Lung (tissue), 12 donors: ENCODE results near the gene FTCD. TPM values are rescaled to one million over a fixed set of nuclear protein-coding genes. Genes with fewer than 3 reads are reported as not detected.
A peak's percentile ranks its signal among the peaks of the same experiment; 100 is the strongest.

ENCODE experiments used
- ATAC-seq: fragments of 200-7000 bp; cut with Tn5 transposase; one replicate; pipeline ENCODE4 v1.9.1; 2020; ENCODE audit warnings: moderate number of reproducible peaks; ENCODE audit not compliant: insufficient read depth, low FRiP score
- DNase-seq, 3 donors: peaks; one replicate each; pipeline ENCODE4 v3.0.0-alpha.2; 2013 to 2017
- H3K27ac ChIP-seq, 2 donors: one replicate each; pipeline ENCODE4 v1.5.1; 2013; ENCODE audit warnings: mild to moderate bottlenecking in 2 of 2, moderate library complexity in 2 of 2, control low read depth in 1 of 2, inconsistent platforms in 1 of 2, low read depth in 1 of 2, low read length in 1 of 2
- H3K27me3 ChIP-seq, 3 donors: one replicate each; pipeline ENCODE4 v1.5.1; 2013; ENCODE audit warnings: low read length in 2 of 3; ENCODE audit not compliant: control insufficient read depth in 3 of 3, insufficient read depth in 3 of 3
- H3K36me3 ChIP-seq, 4 donors: one replicate each; pipeline ENCODE4 v1.5.1; 2013; ENCODE audit warnings: low read length in 4 of 4, mild to moderate bottlenecking in 1 of 4, moderate library complexity in 1 of 4; ENCODE audit not compliant: control insufficient read depth in 4 of 4, insufficient read depth in 4 of 4
- H3K4me1 ChIP-seq, 5 donors: one replicate each; pipeline ENCODE4 v1.5.1; 2013; ENCODE audit warnings: low read length in 5 of 5, mild to moderate bottlenecking in 2 of 5, moderate library complexity in 1 of 5; ENCODE audit not compliant: control insufficient read depth in 5 of 5, insufficient read depth in 5 of 5
- H3K4me3 ChIP-seq: one replicate; pipeline ENCODE4 v1.5.1; 2013; ENCODE audit warnings: mild to moderate bottlenecking, control low read depth, moderate library complexity
- H3K9ac ChIP-seq, 2 donors: one replicate each; pipeline ENCODE4 v1.5.1; 2013; ENCODE audit warnings: low read length in 2 of 2, control low read depth in 1 of 2; ENCODE audit not compliant: insufficient read depth in 1 of 2
- H3K9me3 ChIP-seq, 4 donors: one replicate each; pipeline ENCODE4 v1.5.1; 2013; ENCODE audit warnings: low read length in 3 of 4, mild to moderate bottlenecking in 1 of 4, moderate library complexity in 1 of 4; ENCODE audit not compliant: control insufficient read depth in 4 of 4, insufficient read depth in 3 of 4
- CTCF ChIP-seq: IDR thresholded peaks from 2 replicates; pipeline ENCODE4 v1.5.1; 2012; ENCODE audit warnings: mild to moderate bottlenecking; ENCODE audit errors: control extremely low read depth, extremely low read depth
- WGBS, 2 donors: extraction: QIAGEN DNeasy Blood & Tissue Kit; methylation state at CpG; one replicate each; pipeline ENCODE4 v1.1.7; 2013; 5-methylcytosine and 5-hydroxymethylcytosine counted together
- polyA plus RNA-seq, 2 donors: library from polyadenylated mRNA; stranded (reverse); fragments of 200-250 nt; gene quantifications; one replicate each; pipeline ENCODE4 v1.2.1, GENCODE V29; 2013
- total RNA-seq, 2 donors: library from RNA; depleted of rRNA in 1 of 2; stranded (reverse); fragments of >200 nt in 1 of 2; gene quantifications; one replicate each; pipeline ENCODE4 v1.2.1, GENCODE V29; 2014 to 2021
- donor health status: control.
- donor health status: control.
- donor health status: Bipolar disorder and iron deficiency.
- donor health status: healthy.
- donor health status: DM: yes; HTN: yes; CAD: no.

The FTCD gene
- total and polyA plus RNA-seq, 4 donors: 0.03 to 0.43 (median 0.20) TPM

- peaks cover 0 to 8% (median 3%) of the 10 kb centered on the region in 4 donors for H3K36me3 ChIP-seq
- no peak overlapping the region for H3K27ac ChIP-seq
- ATAC-seq (no peak), DNase-seq (no peak)
- WGBS, 2 donors: 90 to 97% methylated on average over 21 to 22 of the region's 22 CpGs
- no peak overlapping the region for H3K9ac ChIP-seq
- H3K4me3 ChIP-seq: no peak overlapping the region
- TF ChIP-seq CTCF: no peak
- H3K9me3 ChIP-seq: peaks cover 0 to 1% (median 0%) of the 10 kb centered on the region in 4 donors
- H3K4me1 ChIP-seq: no peaks in the 10 kb centered on the region
- H3K27me3 ChIP-seq: peaks cover 0 to 20% (median 0%) of the 10 kb centered on the region in 3 donors
These were observed 5.2 kb upstream of the FTCD start for GRCh38 chr21:46160657-46160906.

- Histone ChIP-seq H3K27ac (no peak overlapping the region), H3K4me3 (no peak overlapping the region), H3K36me3 (peaks cover 0 to 8% (median 3%) of the 10 kb centered on the region in 4 donors), H3K9me3 (peaks cover 0 to 1% (median 0%) of the 10 kb centered on the region in 4 donors), H3K9ac (no peak overlapping the region), H3K27me3 (peaks cover 0 to 20% (median 0%) of the 10 kb centered on the region in 3 donors), H3K4me1 (peaks cover 0 to 3% (median 0%) of the 10 kb centered on the region in 5 donors)
- TF ChIP-seq CTCF: no peak
- DNase-seq (peak in 1 of 3 donors; percentile 12), ATAC-seq (no peak)
- WGBS, 2 donors: 93 to 97% methylated on average over 28 to 32 of the region's 32 CpGs
These were observed 4.7 kb upstream of the FTCD start for GRCh38 chr21:46159841-46160656.

- peaks cover 0 to 8% (median 3%) of the 10 kb centered on the region in 4 donors for H3K36me3 ChIP-seq
- H3K27me3 ChIP-seq: peaks cover 0 to 20% (median 0%) of the 10 kb centered on the region in 3 donors
- H3K27ac ChIP-seq: no peak overlapping the region
- no peak overlapping the region for H3K9ac ChIP-seq
- H3K4me1 ChIP-seq: peaks cover 0 to 3% (median 0%) of the 10 kb centered on the region in 5 donors
- ATAC-seq: no peak
- no peak for DNase-seq
- TF ChIP-seq CTCF: no peak
- H3K9me3 ChIP-seq: peaks cover 0 to 1% (median 0%) of the 10 kb centered on the region in 4 donors
- no peak overlapping the region for H3K4me3 ChIP-seq
- WGBS, 2 donors: 96% methylated on average over 12 of the region's 12 CpGs
These were observed 4.0 kb upstream of the FTCD start for GRCh38 chr21:46159390-46159789.
